Smooth muscle cell (in vitro differentiated cells): ENCODE measurements around the gene HNRNPH3. TPM values are rescaled to one million over a fixed set of nuclear protein-coding genes. Genes with fewer than 3 reads are reported as not detected.

Experiments
- DNase-seq: peaks from one replicate; lab custom pipeline; 2025; ENCODE audit not compliant: unreplicated experiment; lab: John Stamatoyannopoulos, UW
- H2AFZ ChIP-seq: fragments of 200-600 bp; sonication (generic); 2 replicates; pipeline ENCODE4 v1.6.0; 2016; ENCODE audit warnings: antibody characterized with exemption, low read depth, mild to moderate bottlenecking
- H3F3A ChIP-seq: fragments of 200-600 bp; sonication (generic); 2 replicates; pipeline ENCODE4 v1.6.0; 2017; ENCODE audit warnings: antibody characterized with exemption, low read depth
- H3K27ac ChIP-seq: fragments of 200-600 bp; sonication (generic); 2 replicates; pipeline ENCODE4 v1.5.1; 2016; ENCODE audit warnings: low read depth, mild to moderate bottlenecking
- H3K27me3 ChIP-seq: fragments of 200-600 bp; sonication (generic); 2 replicates; pipeline ENCODE4 v1.6.1; 2016; ENCODE audit warnings: low read depth, mild to moderate bottlenecking
- H3K36me3 ChIP-seq: fragments of 200-600 bp; sonication (generic); 2 replicates; pipeline ENCODE4 v1.5.1; 2016; ENCODE audit warnings: low read depth
- H3K4me1 ChIP-seq: fragments of 200-600 bp; sonication (generic); 2 replicates; pipeline ENCODE4 v1.5.1; 2016; ENCODE audit warnings: low read depth
- H3K4me2 ChIP-seq: fragments of 200-600 bp; sonication (generic); 2 replicates; pipeline ENCODE4 v1.6.0; 2016; ENCODE audit warnings: mild to moderate bottlenecking
- H3K4me3 ChIP-seq: fragments of 200-600 bp; sonication (generic); 2 replicates; pipeline ENCODE4 v1.5.1; 2016; ENCODE audit warnings: mild to moderate bottlenecking
- H3K79me2 ChIP-seq: fragments of 200-600 bp; sonication (generic); 2 replicates; pipeline ENCODE4 v1.6.0; 2016; ENCODE audit warnings: low read depth, mild to moderate bottlenecking
- H3K9ac ChIP-seq: fragments of 200-600 bp; sonication (generic); 2 replicates; pipeline ENCODE4 v1.6.0; 2016; ENCODE audit warnings: low read depth
- H3K9me3 ChIP-seq: fragments of 200-600 bp; sonication (generic); replicated peaks from 2 replicates; pipeline ENCODE4 v1.5.1; 2016; ENCODE audit warnings: low read depth
- H4K20me1 ChIP-seq: fragments of 200-600 bp; sonication (generic); 2 replicates; pipeline ENCODE4 v1.6.0; 2016; ENCODE audit warnings: low read depth
- WGBS: methylation state at CpG from one replicate; pipeline ENCODE4 v1.1.7; 2016; ENCODE audit warnings: low lambda C conversion rate; 5-methylcytosine and 5-hydroxymethylcytosine counted together
- polyA plus RNA-seq: library from polyadenylated mRNA; unstranded; fragments of >200 nt; fragmentation: Nextera tagmentation; extraction: Ambion mirVana; gene quantifications from 2 replicates; pipeline ENCODE4 v1.2.1, GENCODE V29; 2016
- total RNA-seq: library from RNA; depleted of rRNA; stranded (reverse); fragments of >200 nt; gene quantifications from 2 replicates; pipeline ENCODE4 v1.2.3, GENCODE V29; 2014
- TF ChIP-seq, protein P1 (sequence below): fragments of 200-600 bp; sonication (generic); IDR thresholded peaks from 2 replicates; pipeline ENCODE4 v1.5.1; 2017; ENCODE audit warnings: borderline replicate concordance, mild to moderate bottlenecking, antibody characterized with exemption; ENCODE audit not compliant: insufficient read depth, poor library complexity, severe bottlenecking

The HNRNPH3 gene
- total and polyA plus RNA-seq, 2 experiments from 2014 or later: 31.2 to 143 TPM

DNA sequence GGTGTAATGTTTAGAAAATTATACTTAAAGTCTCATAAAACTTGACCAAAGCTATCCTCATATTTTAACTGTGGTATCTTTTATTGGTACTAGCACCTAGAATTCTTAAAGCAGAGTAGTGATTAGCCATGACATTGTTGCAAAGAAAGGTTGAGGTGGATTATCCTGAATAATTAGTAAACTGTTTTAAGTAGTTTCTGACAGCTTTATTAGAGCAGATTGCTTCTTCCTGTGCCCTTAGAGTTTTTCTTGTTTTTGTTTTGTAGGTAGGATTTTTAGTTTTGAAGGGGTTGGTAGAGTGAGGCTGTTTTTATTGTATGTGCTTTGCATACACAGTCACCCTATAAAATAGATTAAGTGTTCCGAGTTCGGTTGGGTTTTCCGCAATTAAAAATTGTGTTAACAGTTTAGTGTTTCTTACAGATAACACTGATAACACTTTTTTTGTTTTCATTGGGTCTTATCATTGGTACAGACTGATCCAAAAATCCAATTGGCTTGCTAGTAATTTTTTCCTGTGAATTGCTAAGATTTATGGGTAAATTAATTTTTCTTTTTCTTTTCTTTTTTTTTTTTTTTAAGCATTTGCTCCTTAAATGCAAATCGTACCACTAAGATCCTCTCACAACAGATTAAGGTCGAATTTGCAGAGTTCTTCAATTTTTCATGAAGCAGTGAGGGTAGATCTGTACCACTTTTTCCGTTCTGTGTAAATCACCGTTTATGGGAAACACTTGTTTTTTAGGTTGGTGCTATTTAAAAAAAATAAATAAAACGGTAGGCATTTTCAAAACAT, 3.0 kb downstream of the HNRNPH3 start:
- peaks cover 80% of the 10 kb centered on the region for H3K79me2 ChIP-seq
- H3K36me3 ChIP-seq: peaks cover 12% of the 10 kb centered on the region
- peak overlapping the region; percentile 98 for H3K9ac ChIP-seq
- no peak for DNase-seq
- H2AFZ ChIP-seq: no peak overlapping the region
- H4K20me1 ChIP-seq: peaks cover 73% of the 10 kb centered on the region
- H3K9me3 ChIP-seq: no peaks in the 10 kb centered on the region
- no peaks in the 10 kb centered on the region for H3K27me3 ChIP-seq
- H3F3A ChIP-seq: peaks cover 29% of the 10 kb centered on the region
- peak overlapping the region; percentile 29 for H3K27ac ChIP-seq
- TF ChIP-seq, protein P1, sequence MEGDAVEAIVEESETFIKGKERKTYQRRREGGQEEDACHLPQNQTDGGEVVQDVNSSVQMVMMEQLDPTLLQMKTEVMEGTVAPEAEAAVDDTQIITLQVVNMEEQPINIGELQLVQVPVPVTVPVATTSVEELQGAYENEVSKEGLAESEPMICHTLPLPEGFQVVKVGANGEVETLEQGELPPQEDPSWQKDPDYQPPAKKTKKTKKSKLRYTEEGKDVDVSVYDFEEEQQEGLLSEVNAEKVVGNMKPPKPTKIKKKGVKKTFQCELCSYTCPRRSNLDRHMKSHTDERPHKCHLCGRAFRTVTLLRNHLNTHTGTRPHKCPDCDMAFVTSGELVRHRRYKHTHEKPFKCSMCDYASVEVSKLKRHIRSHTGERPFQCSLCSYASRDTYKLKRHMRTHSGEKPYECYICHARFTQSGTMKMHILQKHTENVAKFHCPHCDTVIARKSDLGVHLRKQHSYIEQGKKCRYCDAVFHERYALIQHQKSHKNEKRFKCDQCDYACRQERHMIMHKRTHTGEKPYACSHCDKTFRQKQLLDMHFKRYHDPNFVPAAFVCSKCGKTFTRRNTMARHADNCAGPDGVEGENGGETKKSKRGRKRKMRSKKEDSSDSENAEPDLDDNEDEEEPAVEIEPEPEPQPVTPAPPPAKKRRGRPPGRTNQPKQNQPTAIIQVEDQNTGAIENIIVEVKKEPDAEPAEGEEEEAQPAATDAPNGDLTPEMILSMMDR: no peak
- H3K4me3 ChIP-seq: peak overlapping the region; percentile 94
- WGBS: 25% methylated on average over 8 of the region's 8 CpGs
- H3K4me1 ChIP-seq: peaks cover 35% of the 10 kb centered on the region
- peak overlapping the region; percentile 92 for H3K4me2 ChIP-seq

DNA sequence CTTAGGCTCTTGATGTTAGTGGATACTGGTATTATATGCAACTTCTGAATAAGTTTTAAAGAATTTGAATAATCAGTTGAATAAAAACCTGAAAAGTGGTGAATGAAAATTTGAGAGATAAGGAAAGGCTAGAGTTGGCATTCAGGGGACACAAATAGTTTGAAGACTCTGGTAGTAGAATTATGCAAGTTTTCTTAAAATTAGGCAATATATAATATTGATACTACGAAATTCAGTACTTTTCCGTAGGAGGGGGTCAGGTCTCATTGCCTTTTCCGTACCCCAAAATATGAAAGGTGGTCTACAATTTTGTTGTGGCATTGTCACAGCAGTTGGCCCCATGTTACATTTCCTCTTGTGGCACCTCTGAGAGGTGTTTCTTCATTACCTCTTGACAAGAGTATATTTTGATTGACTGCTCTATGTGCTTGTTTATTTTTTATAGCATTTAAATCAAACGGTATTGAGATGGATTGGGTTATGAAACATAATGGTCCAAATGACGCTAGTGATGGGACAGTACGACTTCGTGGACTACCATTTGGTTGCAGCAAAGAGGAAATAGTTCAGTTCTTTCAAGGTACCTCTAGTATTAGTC, 5.0 kb downstream of the HNRNPH3 start:
- Histone ChIP-seq H3K4me2 (peak overlapping the region; percentile 92), H4K20me1 (peaks cover 93% of the 10 kb centered on the region), H3K4me1 (peaks cover 35% of the 10 kb centered on the region), H2AFZ (no peak overlapping the region), H3K9ac (no peak overlapping the region), H3K79me2 (peaks cover 90% of the 10 kb centered on the region), H3K27me3 (no peaks in the 10 kb centered on the region), H3K4me3 (peak overlapping the region; percentile 94), H3F3A (peaks cover 31% of the 10 kb centered on the region), H3K9me3 (no peaks in the 10 kb centered on the region), H3K36me3 (peaks cover 22% of the 10 kb centered on the region), H3K27ac (peak overlapping the region; percentile 35)
- TF ChIP-seq, protein P1: no peak
- 95% methylated on average over 7 of the region's 7 CpGs for WGBS
- DNase-seq: no peak

DNA sequence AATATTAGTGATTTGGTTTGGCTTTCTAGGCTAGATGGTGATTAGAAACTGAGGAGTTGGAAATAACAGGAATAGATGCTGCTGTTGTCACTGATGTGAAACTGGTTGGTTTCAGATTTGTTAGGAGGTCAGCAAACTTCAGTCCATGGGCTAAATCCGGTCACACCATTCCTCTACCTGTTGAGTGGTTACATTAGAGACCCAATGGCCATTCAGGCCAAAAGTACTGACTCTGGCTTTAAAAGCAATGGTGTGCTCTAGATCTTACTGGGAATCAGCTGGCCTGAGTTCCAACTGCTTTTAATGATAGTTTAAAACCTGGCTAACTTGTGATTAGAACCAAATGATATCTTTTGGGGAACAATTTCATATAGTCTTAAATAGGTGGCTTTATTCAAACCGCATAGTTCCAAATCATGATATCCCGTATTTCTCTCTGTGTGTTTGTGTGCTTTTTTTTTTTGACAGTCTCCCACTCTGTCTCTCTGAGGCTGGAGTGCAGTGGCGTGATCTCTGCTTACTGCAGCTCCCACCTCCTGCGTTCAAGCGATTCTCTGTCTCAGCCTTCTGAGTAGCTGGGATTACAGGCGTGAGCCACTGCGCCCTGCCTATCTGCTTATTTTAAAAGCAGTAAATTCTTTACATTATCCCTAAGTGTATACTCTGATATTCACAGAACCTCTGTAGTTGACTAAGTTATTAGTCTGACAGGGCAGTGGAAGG, 8.7 kb downstream of the HNRNPH3 start:
- H3K9ac ChIP-seq: no peak overlapping the region
- TF ChIP-seq, protein P1: no peak
- no peaks in the 10 kb centered on the region for H3K27me3 ChIP-seq
- DNase-seq: no peak
- no peak overlapping the region for H3K4me2 ChIP-seq
- H3K4me3 ChIP-seq: no peak overlapping the region
- 84% methylated on average over 8 of the region's 8 CpGs for WGBS
- no peaks in the 10 kb centered on the region for H3K9me3 ChIP-seq
- H4K20me1 ChIP-seq: peaks cover 94% of the 10 kb centered on the region
- peak overlapping the region; percentile 37 for H3K27ac ChIP-seq
- H2AFZ ChIP-seq: no peak overlapping the region
- peaks cover 66% of the 10 kb centered on the region for H3F3A ChIP-seq
- peaks cover 24% of the 10 kb centered on the region for H3K4me1 ChIP-seq
- peaks cover 53% of the 10 kb centered on the region for H3K79me2 ChIP-seq
- peaks cover 37% of the 10 kb centered on the region for H3K36me3 ChIP-seq
